HFF-Myc (cell line): ENCODE data around the gene PRPF6.

Source experiments
- DNase-seq: peaks from one replicate; pipeline ENCODE4 v3.0.0-alpha.2; 2011; ENCODE audit warnings: low read depth; ENCODE audit errors: extremely low read depth
- H3K4me3 ChIP-seq: replicated peaks from 2 replicates; pipeline ENCODE4 v1.5.1; 2011; ENCODE audit warnings: low read depth, mild to moderate bottlenecking, control low read depth, low read length
- TF ChIP-seq, protein P1 (sequence below): IDR thresholded peaks from 2 replicates; pipeline ENCODE4 v1.5.1; 2012; ENCODE audit warnings: mild to moderate bottlenecking, low read depth, low read length, control low read depth; ENCODE audit errors: missing control alignments

Gene PRPF6

GRCh38 chr20:64048402-64049044 is 67.6 kb downstream of the PRPF6 start:
- TF ChIP-seq, protein P1, sequence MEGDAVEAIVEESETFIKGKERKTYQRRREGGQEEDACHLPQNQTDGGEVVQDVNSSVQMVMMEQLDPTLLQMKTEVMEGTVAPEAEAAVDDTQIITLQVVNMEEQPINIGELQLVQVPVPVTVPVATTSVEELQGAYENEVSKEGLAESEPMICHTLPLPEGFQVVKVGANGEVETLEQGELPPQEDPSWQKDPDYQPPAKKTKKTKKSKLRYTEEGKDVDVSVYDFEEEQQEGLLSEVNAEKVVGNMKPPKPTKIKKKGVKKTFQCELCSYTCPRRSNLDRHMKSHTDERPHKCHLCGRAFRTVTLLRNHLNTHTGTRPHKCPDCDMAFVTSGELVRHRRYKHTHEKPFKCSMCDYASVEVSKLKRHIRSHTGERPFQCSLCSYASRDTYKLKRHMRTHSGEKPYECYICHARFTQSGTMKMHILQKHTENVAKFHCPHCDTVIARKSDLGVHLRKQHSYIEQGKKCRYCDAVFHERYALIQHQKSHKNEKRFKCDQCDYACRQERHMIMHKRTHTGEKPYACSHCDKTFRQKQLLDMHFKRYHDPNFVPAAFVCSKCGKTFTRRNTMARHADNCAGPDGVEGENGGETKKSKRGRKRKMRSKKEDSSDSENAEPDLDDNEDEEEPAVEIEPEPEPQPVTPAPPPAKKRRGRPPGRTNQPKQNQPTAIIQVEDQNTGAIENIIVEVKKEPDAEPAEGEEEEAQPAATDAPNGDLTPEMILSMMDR = no peak
- H3K4me3 ChIP-seq = no peak overlapping the region
- no peak for DNase-seq

- no peak for DNase-seq
- H3K4me3 ChIP-seq = no peak within 1 kb of the TSS
- TF ChIP-seq, protein P1 = no peak
Measured at GRCh38 chr20:64049060-64049877, 68.3 kb downstream of the PRPF6 start, which contains the start of gene SOX18. SOX18 (minus strand) TSS chr20:64049639; CDS start chr20:64049516, 123 bp downstream.

GRCh38 chr20:64049878-64050260 is 68.9 kb downstream of the PRPF6 start:
- H3K4me3 ChIP-seq = no peak overlapping the region
- DNase-seq = no peak
- TF ChIP-seq, protein P1 = no peak

- DNase-seq = no peak
- TF ChIP-seq, protein P1 = no peak
- H3K4me3 ChIP-seq = no peak overlapping the region
Measured at GRCh38 chr20:64050261-64051032, 69.5 kb downstream of the PRPF6 start.

- no peak for DNase-seq
- H3K4me3 ChIP-seq = no peak overlapping the region
- TF ChIP-seq, protein P1 = no peak
Measured at GRCh38 chr20:64051033-64051452, 70.1 kb downstream of the PRPF6 start.

DNA sequence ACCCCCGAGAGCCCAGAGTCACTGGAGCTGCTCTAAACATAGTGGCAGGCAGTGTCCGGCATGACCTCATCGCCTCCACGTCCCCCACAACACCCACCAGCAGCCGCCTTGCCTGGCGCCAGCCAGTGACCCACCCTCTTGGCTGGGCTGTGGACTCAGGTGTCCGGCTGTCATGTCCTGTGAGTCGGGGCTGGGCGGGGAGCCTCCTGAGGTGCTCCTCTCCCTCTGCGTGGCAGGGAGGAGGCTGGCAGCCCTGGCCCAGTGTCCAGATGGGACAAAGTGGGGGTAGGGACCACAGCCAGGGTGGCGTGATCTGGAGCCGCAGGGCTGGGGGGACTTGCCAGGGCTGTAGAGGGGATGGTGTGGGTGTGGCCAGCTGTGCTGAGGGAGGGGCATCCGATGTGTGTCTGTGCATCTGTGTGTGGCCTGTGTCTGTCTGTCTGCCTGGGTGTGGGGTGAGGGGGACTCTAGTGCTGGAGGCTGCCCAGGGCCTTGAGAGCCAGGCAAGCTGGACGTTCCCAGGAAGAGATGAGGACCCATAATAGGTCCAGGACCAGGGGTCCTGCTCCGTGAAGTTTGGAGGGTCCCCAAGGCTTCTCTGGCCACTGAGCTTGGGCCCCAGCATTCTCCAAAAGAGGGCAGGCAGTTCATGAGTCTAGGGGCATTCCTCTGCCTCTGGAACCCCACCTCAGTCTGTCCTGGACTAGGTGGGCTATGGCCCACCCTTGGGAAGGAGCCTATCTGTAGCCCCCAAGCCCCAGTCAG is 70.8 kb downstream of the PRPF6 start:
- TF ChIP-seq, protein P1 = no peak
- no peak for DNase-seq

More for the DNA sequence above, 70.8 kb downstream of the PRPF6 start:
- no peak overlapping the region for H3K4me3 ChIP-seq
